WERI-Rb-1 (cell line): Measurements from ENCODE around the gene LEPROT.

Source experiments
- DNase-seq: peaks from one replicate; pipeline ENCODE4 v3.0.0-alpha.2; 2020
- H3K27ac ChIP-seq: fragments of 250-450 bp; sonication (Bioruptor Pico); 2 replicates; pipeline ENCODE4 v1.5.1; 2020; ENCODE audit warnings: mild to moderate bottlenecking, moderate library complexity
- H3K27me3 ChIP-seq: fragments of 250-450 bp; sonication (Bioruptor Pico); 2 replicates; pipeline ENCODE4 v1.5.1; 2021; ENCODE audit warnings: mild to moderate bottlenecking, low read depth, moderate library complexity; ENCODE audit not compliant: insufficient read depth, severe bottlenecking
- H3K36me3 ChIP-seq: fragments of 250-450 bp; sonication (Bioruptor Pico); 2 replicates; pipeline ENCODE4 v1.5.1; 2020; ENCODE audit warnings: mild to moderate bottlenecking, moderate library complexity
- H3K4me3 ChIP-seq: 2 replicates; pipeline ENCODE4 v1.5.1; 2011; ENCODE audit warnings: low read depth, mild to moderate bottlenecking, control low read depth, low read length
- H3K9me3 ChIP-seq: fragments of 250-450 bp; sonication (Bioruptor Pico); 2 replicates; pipeline ENCODE4 v1.5.1; 2021; ENCODE audit warnings: mild to moderate bottlenecking, moderate library complexity; ENCODE audit not compliant: severe bottlenecking
- CTCF ChIP-seq: IDR thresholded peaks from 2 replicates; pipeline ENCODE4 v1.5.1; 2011; ENCODE audit warnings: low read depth, mild to moderate bottlenecking, control low read depth, inconsistent platforms, low read length

The LEPROT gene

DNA sequence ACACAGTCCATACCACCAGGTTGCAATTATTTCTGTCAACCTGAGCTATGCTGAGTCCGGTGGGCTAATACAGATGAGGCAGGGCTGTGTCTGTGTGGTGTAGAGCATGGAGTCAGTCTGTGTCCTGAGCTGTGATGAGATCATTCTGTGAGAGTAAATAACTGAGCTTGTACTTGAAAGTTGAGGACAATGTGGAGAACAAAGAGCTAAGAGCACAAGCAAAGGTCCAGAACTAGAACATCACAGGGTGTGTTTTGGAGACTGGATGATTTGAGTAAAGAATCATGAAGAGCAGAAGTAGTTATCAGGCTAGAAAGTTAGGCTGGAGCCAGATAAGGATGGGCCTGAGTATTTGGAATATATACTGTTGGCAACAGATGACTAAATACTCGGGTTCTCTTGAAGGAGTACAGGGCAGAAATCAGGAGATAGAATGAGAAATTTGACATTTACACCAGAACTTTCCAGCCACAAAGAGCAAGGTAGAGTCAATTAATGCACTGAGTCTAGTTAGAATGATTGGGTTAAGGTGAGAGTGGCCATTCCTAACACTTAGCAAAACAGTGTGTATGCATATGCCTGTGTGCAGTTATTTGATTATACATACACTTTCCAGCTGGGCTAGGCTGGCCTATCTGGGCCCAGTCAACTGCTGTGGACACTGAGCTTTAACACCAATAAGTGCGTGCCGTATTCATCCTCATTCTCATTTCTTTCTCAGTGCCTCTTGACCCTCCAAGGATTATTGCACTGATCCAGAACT lies 48.8 kb downstream of the LEPROT start:
- DNase-seq: no peak
- TF ChIP-seq CTCF: no peak
- Histone ChIP-seq H3K9me3 (no peaks in the 10 kb centered on the region), H3K27ac (no peak overlapping the region), H3K4me3 (no peak overlapping the region), H3K27me3 (no peaks in the 10 kb centered on the region), H3K36me3 (no peaks in the 10 kb centered on the region)

GRCh38 chr1:65469889-65470340 lies 49.4 kb downstream of the LEPROT start:
- no peak overlapping the region for H3K4me3 ChIP-seq
- DNase-seq: no peak
- TF ChIP-seq CTCF: no peak
- H3K9me3 ChIP-seq: no peaks in the 10 kb centered on the region
- no peak overlapping the region for H3K27ac ChIP-seq
- H3K36me3 ChIP-seq: no peaks in the 10 kb centered on the region
- H3K27me3 ChIP-seq: no peaks in the 10 kb centered on the region

GRCh38 chr1:65470766-65471165 lies 50.3 kb downstream of the LEPROT start:
- no peak for DNase-seq
- Histone ChIP-seq H3K27me3 (no peaks in the 10 kb centered on the region), H3K4me3 (no peak overlapping the region), H3K36me3 (no peaks in the 10 kb centered on the region), H3K27ac (no peak overlapping the region), H3K9me3 (no peaks in the 10 kb centered on the region)
- no peak for TF ChIP-seq CTCF

GRCh38 chr1:65471213-65471833 lies 50.9 kb downstream of the LEPROT start:
- H3K9me3 ChIP-seq: no peaks in the 10 kb centered on the region
- no peak overlapping the region for H3K27ac ChIP-seq
- no peaks in the 10 kb centered on the region for H3K27me3 ChIP-seq
- no peak overlapping the region for H3K4me3 ChIP-seq
- H3K36me3 ChIP-seq: no peaks in the 10 kb centered on the region
- no peak for DNase-seq
- no peak for TF ChIP-seq CTCF

- H3K27me3 ChIP-seq: no peaks in the 10 kb centered on the region
- DNase-seq: no peak
- H3K27ac ChIP-seq: no peak overlapping the region
- no peak for TF ChIP-seq CTCF
- H3K9me3 ChIP-seq: no peaks in the 10 kb centered on the region
- no peak overlapping the region for H3K4me3 ChIP-seq
- H3K36me3 ChIP-seq: no peaks in the 10 kb centered on the region
Observed at GRCh38 chr1:65471861-65472332, 51.4 kb downstream of the LEPROT start.
